ENCODE measurements around the gene CDC42SE1.

DNA sequence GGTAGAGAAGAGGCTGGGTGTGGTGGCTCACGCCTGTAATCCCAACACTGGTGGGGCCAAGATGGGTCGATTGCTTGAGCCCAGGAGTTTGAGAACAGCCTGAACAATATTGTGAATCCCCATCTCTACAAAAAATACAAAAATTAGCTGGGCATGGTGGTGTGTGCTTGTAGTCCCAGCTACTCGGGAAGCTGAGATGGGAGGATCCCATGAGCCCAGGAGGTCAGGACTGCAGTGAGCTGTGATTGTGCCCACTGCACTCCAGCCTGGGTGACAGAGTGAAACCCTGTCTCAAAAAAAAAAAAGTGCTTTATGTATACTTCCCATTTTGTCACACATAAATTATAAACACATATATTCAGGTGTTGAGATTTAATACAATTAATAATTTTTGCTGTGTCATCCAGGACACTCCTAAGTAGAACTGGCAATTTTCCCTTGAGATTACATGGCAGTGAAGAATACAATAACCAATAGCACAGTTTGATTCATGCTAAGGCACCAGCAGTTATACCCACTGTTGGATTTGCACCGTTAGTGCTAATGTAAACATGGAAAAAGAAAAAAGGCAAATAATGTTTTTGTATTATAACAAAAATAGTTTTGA, 26.6 kb upstream of the CDC42SE1 start:
- TF ChIP-seq POLR2A (IDR thresholded peaks at IDR 0.05; ENCODE audit: low read depth, low read length) (no peak), SPI1 (IDR thresholded peaks at IDR 0.05; ENCODE audit: low read depth, low read length) (no peak)
